ENCODE data around the gene CALHM1. TPM values are rescaled to one million over a fixed set of nuclear protein-coding genes. Genes with fewer than 3 reads are reported as not detected.
"Not testable (repeated sequence)": the region's sequence is repeated elsewhere in the genome, so short reads cannot be mapped to it uniquely, and the experiment has no call there.

CALHM1 gene
- total RNA-seq, 2 donors from 2014 or later = not detected

- DNase-seq (ENCODE audit: low spot score) = no peak
- intact Hi-C loops (cut with DNase I) = no loop called here
These were observed 33.1 kb upstream of the CALHM1 start for GRCh38 chr10:103491729-103492364.

DNA sequence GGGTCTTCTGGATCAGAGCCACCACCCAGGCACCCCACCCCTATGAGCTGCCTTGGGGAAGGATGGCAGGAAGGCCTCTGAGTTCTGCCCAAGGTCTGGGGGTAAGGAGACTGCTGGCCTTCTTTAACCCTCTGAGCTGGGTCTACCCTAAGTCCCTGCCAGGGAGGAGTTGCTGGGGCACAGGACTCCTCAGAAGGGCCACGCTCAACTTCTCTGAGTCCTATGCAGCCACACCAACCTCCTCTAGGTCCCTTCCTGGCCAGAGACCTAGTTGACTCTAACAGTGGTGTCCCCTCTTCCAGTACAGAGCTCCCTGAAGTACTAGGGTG is 32.2 kb upstream of the CALHM1 start:
- intact Hi-C loops (cut with DNase I) = no loop called here
- no peak for DNase-seq (ENCODE audit: low spot score)

GRCh38 chr10:103487410-103487708 is 28.7 kb upstream of the CALHM1 start:
- DNase-seq (ENCODE audit: low spot score) = no peak
- intact Hi-C loops (cut with DNase I) = loop anchor here (2.0 to 5.0 kb wide), 2 partner anchors 70 to 71 kb away; no protein-coding TSS in a partner anchor

DNA sequence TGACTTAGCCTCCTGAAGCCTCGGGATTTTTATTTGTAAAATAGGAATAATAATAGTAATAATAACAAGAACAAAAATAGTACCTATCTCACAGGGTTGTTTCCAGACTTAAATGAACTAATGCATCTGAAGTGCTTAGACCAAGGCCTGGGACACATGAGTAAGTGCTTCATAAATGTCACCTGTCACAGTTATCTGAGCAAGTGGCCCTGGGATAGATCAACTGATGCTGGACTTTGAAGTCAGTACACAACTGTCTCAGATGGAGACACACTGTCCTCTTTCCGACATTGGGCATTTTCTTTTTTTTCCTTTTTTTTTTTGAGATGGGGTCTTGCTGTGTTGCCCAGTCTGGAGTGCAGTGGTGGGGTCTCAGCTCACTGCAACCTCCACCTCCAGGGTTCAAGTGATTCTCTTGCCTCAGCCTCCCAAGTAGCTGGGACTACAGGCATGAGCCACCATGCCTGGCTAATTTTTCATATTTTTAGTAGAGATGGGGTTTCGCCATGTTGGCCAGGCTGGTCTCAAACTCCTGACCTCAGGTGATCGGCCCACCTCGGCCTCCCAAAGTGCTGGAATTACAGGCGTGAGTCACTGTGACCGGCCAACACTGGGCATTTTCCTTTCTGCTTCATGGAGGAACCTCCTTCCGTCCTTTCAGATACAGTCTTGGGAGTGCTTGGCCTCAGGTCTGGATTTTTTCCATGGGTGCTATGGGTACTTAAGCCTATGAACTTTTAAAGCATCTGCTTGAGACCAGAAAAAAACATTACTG is 28.1 kb upstream of the CALHM1 start:
- DNase-seq (ENCODE audit: low spot score) = not testable (repeated sequence)
- intact Hi-C loops (cut with DNase I) = loop anchor here (2.0 to 5.0 kb wide), 2 partner anchors 70 kb away; no protein-coding TSS in a partner anchor

GRCh38 chr10:103481974-103482531 is 23.4 kb upstream of the CALHM1 start:
- no peak for DNase-seq (ENCODE audit: low spot score)
- intact Hi-C loops (cut with DNase I) = no loop called here

DNA sequence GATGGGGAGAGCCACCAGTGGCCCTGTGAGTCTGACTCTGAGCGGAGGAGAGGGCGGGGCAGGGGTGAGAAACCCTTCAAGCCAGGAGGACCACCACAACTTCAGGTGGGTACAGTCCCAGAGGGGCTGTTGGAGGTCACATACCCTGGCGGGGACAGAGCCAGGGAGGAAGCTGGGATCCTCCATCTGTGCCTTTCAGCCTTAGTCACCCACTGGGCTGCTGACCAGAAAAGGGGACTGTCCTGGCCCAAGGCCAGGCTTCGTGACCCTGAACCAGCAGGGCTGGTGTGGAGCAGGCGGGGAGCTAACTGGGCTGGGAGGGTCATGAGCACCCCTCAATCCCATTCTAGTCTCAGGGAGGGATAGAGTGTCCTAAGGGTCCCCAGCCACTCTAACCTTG is 21.8 kb upstream of the CALHM1 start:
- intact Hi-C loops (cut with DNase I) = no loop called here
- DNase-seq (ENCODE audit: low spot score) = no peak

DNA sequence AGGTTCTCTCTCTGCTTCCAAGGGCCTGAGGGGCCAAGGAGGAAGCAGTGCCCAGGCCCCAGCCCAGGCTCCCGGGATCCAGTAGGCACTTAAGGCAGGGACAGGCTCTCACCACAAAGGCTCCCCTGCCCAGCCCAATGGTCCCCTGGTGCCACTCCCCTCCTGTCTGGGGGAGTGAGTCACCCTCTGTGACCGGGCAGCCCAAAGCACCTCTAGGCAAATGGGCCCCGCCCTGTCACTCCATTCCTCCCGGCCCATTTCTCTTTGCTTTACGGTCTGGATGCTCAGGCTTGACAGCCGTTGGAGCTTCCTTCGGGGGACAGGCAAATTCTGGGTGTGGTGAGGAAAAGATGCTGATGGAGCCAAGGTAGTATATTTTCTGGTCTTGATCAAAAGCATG is 20.4 kb upstream of the CALHM1 start, which contains the start of gene CALHM3:
Gene CALHM3 (minus strand): TSS at position 106 of the 400 bp plus-strand sequence. CDS start 208 bp downstream, outside the sequence.
- intact Hi-C loops (cut with DNase I) = no loop called here
- DNase-seq (ENCODE audit: low spot score) = no peak

- intact Hi-C loops (cut with DNase I) = no loop called here
- no peak for DNase-seq (ENCODE audit: low spot score)
These were observed 20.0 kb upstream of the CALHM1 start for GRCh38 chr10:103478671-103479070.

- DNase-seq (ENCODE audit: low spot score) = no peak
- intact Hi-C loops (cut with DNase I) = no loop called here
These were observed 17.5 kb upstream of the CALHM1 start for GRCh38 chr10:103476046-103476768.

GRCh38 chr10:103475437-103475836 is 16.7 kb upstream of the CALHM1 start:
- no peak for DNase-seq (ENCODE audit: low spot score)
- intact Hi-C loops (cut with DNase I) = no loop called here

DNA sequence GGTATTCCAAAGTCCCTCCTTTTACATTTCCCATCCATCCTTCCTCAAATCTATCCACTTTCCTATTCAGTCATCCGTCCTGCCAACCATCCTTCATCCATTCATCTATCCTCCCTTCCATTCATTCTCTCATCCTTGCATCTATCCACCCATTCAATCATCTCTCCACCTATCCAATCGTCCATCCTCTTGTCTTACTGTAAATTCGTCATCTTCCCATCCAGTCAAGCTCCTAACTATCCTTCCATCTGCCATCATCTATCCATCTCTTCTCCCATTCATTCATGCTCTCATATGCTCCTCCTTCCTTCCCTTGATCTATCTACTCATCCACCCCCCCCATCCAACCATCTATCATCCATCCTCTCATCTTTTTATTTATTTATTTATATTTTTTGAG is 15.4 kb upstream of the CALHM1 start:
- no peak for DNase-seq (ENCODE audit: low spot score)
- intact Hi-C loops (cut with DNase I) = no loop called here

- no peak for DNase-seq (ENCODE audit: low spot score)
- intact Hi-C loops (cut with DNase I) = no loop called here
These were observed 14.6 kb upstream of the CALHM1 start for GRCh38 chr10:103473261-103473671.

DNA sequence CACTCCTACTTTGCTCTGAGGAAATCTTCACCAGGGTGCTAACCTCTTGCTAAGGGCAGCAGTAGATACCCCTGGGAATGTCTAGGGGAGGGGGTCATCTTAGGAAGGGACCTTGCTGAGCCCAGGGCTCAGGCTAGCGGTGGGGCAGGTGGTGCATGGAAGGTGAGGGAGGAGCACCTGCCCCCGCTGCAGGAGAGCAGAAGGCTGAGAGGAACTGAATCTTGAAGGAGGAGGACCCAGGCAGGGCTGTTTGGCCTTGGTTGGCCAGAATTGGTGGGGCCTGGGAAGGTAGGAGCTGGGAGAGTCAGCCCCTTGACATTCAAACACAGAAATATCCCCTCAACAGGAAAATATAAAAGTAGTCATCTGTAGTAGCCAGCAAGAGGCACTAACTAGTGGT is 13.3 kb upstream of the CALHM1 start:
- intact Hi-C loops (cut with DNase I) = no loop called here
- DNase-seq (ENCODE audit: low spot score) = no peak

- intact Hi-C loops (cut with DNase I) = no loop called here
- DNase-seq (ENCODE audit: low spot score) = peak; percentile 91
These were observed 12.3 kb upstream of the CALHM1 start for GRCh38 chr10:103470761-103471653.

GRCh38 chr10:103469201-103469600 is 10.5 kb upstream of the CALHM1 start:
- intact Hi-C loops (cut with DNase I) = no loop called here
- DNase-seq (ENCODE audit: low spot score) = no peak

DNA sequence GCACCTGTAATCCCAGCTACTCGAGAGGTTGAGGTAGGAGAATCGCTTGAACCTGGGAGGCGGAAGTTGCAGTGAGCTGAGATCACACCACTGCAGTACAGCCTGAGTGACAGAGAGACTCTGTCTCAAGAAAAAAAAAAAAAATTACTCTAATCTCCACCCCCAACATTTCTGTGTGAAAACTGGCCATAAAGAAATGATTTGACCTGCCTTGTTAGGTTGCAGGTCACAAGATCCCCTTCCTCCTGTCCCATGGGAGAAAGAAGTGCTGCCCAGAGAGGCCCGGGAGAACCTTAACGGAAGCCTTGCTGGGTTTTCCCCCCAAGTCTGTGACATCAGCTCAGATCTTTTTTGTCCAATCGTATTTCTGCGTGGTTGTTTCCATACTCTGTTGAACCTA is 8.7 kb upstream of the CALHM1 start:
- no peak for DNase-seq (ENCODE audit: low spot score)
- intact Hi-C loops (cut with DNase I) = no loop called here

DNA sequence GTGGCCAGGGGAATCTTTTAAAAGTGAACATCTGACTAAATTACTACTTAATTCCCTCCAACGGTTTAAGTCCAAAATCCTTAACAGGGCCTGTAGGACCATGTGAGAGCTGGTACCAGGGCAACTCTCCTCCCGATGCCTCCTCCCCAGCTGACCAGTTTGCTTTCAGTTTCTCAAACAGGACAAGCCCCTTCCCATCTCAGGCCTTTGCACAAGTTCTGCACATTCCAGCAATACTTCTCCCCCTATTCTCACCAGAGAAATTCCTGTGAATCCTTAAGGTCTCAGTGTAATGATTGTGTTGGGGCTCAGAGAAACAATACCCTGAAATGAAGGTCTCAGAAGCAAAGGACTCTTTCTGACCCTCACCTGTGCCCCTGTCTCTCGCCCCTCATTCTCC is 8.0 kb upstream of the CALHM1 start:
- intact Hi-C loops (cut with DNase I) = no loop called here
- no peak for DNase-seq (ENCODE audit: low spot score)

GRCh38 chr10:103465411-103466179 is 6.9 kb upstream of the CALHM1 start:
- intact Hi-C loops (cut with DNase I) = no loop called here
- no peak for DNase-seq (ENCODE audit: low spot score)

GRCh38 chr10:103463499-103463898 is 4.8 kb upstream of the CALHM1 start:
- no peak for DNase-seq (ENCODE audit: low spot score)
- intact Hi-C loops (cut with DNase I) = no loop called here

Measured in posterior vena cava (tissue), 2 donors.